SK-N-MC (cell line): ENCODE data around the gene TBX2.

Experiments
- EZH2 ChIP-seq: fragments of 200-600 bp; sonication (generic); IDR thresholded peaks from one replicate; pipeline ENCODE4 v1.6.1; 2017; ENCODE audit warnings: antibody characterized with exemption
- POLR2AphosphoS5 ChIP-seq: IDR thresholded peaks from 2 replicates; pipeline ENCODE4 v1.6.1; 2012; ENCODE audit warnings: mild to moderate bottlenecking, low read depth, low read length, borderline replicate concordance

DNA sequence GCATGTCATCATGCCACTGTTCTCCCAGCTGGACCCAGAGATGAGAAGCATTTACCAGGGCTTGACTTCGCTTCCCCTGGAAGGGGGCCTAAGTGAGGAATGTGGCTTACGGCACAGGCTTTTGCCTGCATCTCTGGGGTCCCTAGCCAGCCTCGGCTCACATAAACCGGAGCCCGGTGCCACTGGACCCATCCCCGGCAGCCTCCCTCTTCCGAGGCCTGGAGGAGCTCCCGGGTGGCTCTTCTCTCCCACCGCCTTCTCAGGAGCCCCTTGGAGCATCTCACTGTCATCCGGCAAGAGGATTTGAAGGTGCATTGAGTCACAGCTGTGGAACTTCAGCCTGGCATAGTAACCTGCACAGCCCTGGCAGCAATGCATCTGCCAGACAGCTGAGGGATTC lies 29.9 kb upstream of the TBX2 start:
- TF ChIP-seq EZH2 (no peak), POLR2AphosphoS5 (no peak)
